OCI-LY7 (cell line): ENCODE measurements around the gene PRKN.

Experiments used
- EZH2phosphoT487 ChIP-seq: fragments of 200-600 bp; sonication (generic); IDR thresholded peaks from 2 replicates; pipeline ENCODE4 v1.6.1; 2018; ENCODE audit warnings: low read depth, borderline replicate concordance, mild to moderate bottlenecking, mixed run types, antibody characterized with exemption, low read length, moderate library complexity, mixed read lengths
- TF ChIP-seq, protein P1 (sequence below): fragments of 200-600 bp; sonication (generic); conservative IDR thresholded peaks from 2 replicates; pipeline ENCODE4 v1.5.1; 2014; ENCODE audit warnings: mild to moderate bottlenecking, antibody characterized with exemption, low read length, moderate library complexity, mixed read lengths

DNA sequence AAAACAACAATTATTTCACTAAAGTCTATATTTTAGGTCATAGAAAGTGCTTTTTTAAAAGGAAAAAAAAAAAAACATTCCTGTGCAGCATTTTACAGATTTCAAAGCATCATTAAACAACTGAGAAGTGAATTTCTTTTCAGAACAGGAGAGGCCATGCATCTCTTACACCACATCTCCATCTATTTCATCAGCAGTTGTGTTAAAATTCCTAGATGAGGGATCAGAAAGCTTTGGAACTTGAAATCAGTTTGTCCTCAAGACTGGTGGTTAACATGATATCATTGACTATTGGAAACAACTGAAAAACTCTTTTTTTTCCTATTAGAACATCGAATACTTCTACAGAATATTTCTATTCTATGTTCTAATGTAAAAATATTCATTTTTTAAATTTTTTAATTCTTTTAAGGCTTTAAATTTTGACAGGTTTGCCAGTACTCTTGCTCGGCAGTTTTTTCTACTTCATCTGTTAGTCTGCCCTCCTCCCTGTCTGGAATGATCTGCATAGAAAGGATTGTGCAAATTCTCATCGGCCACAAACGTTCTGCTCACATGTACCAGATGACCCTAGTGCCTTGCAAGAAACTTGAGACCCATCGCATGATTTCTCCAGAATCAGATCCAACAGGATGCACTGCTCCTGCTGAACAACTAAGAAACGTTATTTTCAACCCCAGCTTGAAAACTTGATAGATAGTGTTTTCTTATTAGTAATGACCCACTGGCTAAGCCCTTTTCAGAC, 1042.7 kb downstream of the PRKN start:
- TF ChIP-seq, protein P1, sequence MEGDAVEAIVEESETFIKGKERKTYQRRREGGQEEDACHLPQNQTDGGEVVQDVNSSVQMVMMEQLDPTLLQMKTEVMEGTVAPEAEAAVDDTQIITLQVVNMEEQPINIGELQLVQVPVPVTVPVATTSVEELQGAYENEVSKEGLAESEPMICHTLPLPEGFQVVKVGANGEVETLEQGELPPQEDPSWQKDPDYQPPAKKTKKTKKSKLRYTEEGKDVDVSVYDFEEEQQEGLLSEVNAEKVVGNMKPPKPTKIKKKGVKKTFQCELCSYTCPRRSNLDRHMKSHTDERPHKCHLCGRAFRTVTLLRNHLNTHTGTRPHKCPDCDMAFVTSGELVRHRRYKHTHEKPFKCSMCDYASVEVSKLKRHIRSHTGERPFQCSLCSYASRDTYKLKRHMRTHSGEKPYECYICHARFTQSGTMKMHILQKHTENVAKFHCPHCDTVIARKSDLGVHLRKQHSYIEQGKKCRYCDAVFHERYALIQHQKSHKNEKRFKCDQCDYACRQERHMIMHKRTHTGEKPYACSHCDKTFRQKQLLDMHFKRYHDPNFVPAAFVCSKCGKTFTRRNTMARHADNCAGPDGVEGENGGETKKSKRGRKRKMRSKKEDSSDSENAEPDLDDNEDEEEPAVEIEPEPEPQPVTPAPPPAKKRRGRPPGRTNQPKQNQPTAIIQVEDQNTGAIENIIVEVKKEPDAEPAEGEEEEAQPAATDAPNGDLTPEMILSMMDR, result no peak
- TF ChIP-seq EZH2phosphoT487, result no peak
